ENCODE data around the gene MFGE8. TPM values are rescaled to one million over a fixed set of nuclear protein-coding genes. Genes with fewer than 3 reads are reported as not detected.

The MFGE8 gene
- total RNA-seq, 1 donor, result 195 TPM

DNA sequence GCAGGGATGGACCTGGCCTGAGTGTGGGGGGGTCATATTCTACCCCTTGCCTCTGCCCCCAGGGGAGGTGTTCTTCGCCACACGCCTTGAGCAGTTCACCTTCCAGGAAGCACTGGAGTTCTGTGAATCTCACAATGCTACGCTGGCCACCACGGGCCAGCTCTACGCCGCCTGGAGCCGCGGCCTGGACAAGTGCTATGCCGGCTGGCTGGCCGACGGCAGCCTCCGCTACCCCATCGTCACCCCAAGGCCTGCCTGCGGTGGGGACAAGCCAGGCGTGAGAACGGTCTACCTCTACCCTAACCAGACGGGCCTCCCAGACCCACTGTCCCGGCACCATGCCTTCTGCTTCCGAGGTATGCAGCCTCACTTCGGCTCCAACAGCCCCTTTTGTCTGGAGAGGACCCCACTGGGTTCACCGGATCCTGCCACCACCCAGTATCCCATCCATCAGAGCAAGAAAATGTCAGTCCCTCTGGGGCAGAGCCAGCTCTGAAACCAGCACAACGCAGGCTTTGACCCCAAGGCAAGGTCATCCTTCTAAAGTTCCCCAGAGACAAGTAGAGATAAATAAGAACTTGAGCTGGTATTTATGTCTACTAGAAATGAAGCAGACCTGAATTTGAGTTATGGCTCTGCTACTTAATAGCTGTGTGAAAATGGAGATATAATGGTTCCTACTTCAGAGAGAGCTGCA lies 63.7 kb downstream of the MFGE8 start:
- H3K79me2 ChIP-seq (ENCODE audit: insufficient read depth, low read length), result no peaks in the 10 kb centered on the region
- H3K4me1 ChIP-seq (ENCODE audit: insufficient read depth, low read length), result no peaks in the 10 kb centered on the region
- H3K4me3 ChIP-seq (ENCODE audit: insufficient read depth, low read length), result no peak overlapping the region
- no peak overlapping the region for H2AFZ ChIP-seq (ENCODE audit: low read length)
- H3K27me3 ChIP-seq (ENCODE audit: insufficient read depth, low read length), result peaks cover 6% of the 10 kb centered on the region
- H3K36me3 ChIP-seq (ENCODE audit: insufficient read depth, low read length), result no peaks in the 10 kb centered on the region
- no peaks in the 10 kb centered on the region for H3K9me3 ChIP-seq (ENCODE audit: low read depth, low read length)
- no peaks in the 10 kb centered on the region for H4K20me1 ChIP-seq (ENCODE audit: insufficient read depth, low read length)
- TF ChIP-seq, protein P1, sequence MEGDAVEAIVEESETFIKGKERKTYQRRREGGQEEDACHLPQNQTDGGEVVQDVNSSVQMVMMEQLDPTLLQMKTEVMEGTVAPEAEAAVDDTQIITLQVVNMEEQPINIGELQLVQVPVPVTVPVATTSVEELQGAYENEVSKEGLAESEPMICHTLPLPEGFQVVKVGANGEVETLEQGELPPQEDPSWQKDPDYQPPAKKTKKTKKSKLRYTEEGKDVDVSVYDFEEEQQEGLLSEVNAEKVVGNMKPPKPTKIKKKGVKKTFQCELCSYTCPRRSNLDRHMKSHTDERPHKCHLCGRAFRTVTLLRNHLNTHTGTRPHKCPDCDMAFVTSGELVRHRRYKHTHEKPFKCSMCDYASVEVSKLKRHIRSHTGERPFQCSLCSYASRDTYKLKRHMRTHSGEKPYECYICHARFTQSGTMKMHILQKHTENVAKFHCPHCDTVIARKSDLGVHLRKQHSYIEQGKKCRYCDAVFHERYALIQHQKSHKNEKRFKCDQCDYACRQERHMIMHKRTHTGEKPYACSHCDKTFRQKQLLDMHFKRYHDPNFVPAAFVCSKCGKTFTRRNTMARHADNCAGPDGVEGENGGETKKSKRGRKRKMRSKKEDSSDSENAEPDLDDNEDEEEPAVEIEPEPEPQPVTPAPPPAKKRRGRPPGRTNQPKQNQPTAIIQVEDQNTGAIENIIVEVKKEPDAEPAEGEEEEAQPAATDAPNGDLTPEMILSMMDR (IDR thresholded peaks at IDR 0.05; ENCODE audit: extremely low read depth, low read depth, low read length), result no peak
- no peak overlapping the region for H3K4me2 ChIP-seq (ENCODE audit: insufficient read depth, low read length)
- DNase-seq (ENCODE audit: insufficient read length, low spot score, missing footprints), result peak; percentile 8
- no peak overlapping the region for H3K27ac ChIP-seq (ENCODE audit: low read depth, low read length)

Other genes with a start within 250 kb of the MFGE8 start
- 4.7 and 12.7 TPM in 2 replicates for gene ACAN, start 109.9 kb downstream of the MFGE8 start, total RNA-seq
- gene HAPLN3, start 17.8 kb downstream of the MFGE8 start, total RNA-seq, result 14.7 and 18.8 TPM in 2 replicates
- gene ABHD2, start 175.1 kb upstream of the MFGE8 start, total RNA-seq, result 115 and 151 TPM in 2 replicates

All from osteoblast (primary cell).